ENCODE measurements around the gene OR4N2. TPM values are rescaled to one million over a fixed set of nuclear protein-coding genes. Genes with fewer than 3 reads are reported as not detected.
"Not testable (repeated sequence)": the region's sequence is repeated elsewhere in the genome, so short reads cannot be mapped to it uniquely, and the experiment has no call there.

OR4N2 gene
- total and polyA plus RNA-seq, 2 experiments from 2014 or later = not detected

DNA sequence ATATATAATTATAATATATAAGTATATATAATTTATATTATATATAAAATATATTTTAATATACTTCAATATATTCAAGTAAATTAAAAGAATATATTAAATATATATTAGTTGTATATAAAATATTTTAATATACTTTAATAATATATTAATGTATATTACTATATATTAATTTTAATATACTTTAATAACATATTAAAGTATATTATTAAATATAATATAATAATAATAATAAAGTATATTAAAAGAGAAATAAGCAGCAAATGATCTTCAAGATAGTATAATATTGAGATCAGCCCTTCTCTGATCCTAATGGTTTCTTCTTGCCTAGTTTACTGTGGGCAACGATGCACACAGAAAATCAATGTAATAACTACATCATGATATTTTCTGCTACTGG, 28.0 kb upstream of the OR4N2 start:
- H3K79me2 ChIP-seq = no peaks in the 10 kb centered on the region

GRCh38 chr14:19785848-19786247, 17.7 kb upstream of the OR4N2 start:
- H3K4me2 ChIP-seq; H3K4me1 ChIP-seq (ENCODE audit: insufficient read depth); DNase-seq (ENCODE audit: low spot score); H4K20me1 ChIP-seq (ENCODE audit: insufficient read depth, poor library complexity, severe bottlenecking); H3K27me3 ChIP-seq; H3K9me2 ChIP-seq (replicated peaks; ENCODE audit: insufficient read depth); H2AFZ ChIP-seq; H3K79me2 ChIP-seq; H3K27ac ChIP-seq; H3K36me3 ChIP-seq (replicated peaks; ENCODE audit: insufficient read depth, low read depth); H3K4me3 ChIP-seq: not testable (repeated sequence)
- WGBS (ENCODE audit: low lambda C conversion rate, missing lambda C conversion rate) = 79% methylated on average over 16 of the region's 16 CpGs
- peaks cover 17% of the 10 kb centered on the region for H3K9me3 ChIP-seq (ENCODE audit: low read depth)

More for the DNA sequence above, 28.0 kb upstream of the OR4N2 start:
- peaks cover 20% of the 10 kb centered on the region for H3K9me3 ChIP-seq (ENCODE audit: low read depth)
- H4K20me1 ChIP-seq (ENCODE audit: insufficient read depth, poor library complexity, severe bottlenecking) = no peaks in the 10 kb centered on the region
- DNase-seq (ENCODE audit: low spot score) = no peak
- H3K27me3 ChIP-seq = no peaks in the 10 kb centered on the region
- no peaks in the 10 kb centered on the region for H3K4me1 ChIP-seq (ENCODE audit: insufficient read depth)
- H2AFZ ChIP-seq = no peak overlapping the region
- H3K27ac ChIP-seq = no peak overlapping the region
- H3K4me3 ChIP-seq = no peak overlapping the region
- H3K9me2 ChIP-seq (replicated peaks; ENCODE audit: insufficient read depth) = no peaks in the 10 kb centered on the region
- WGBS (ENCODE audit: low lambda C conversion rate, missing lambda C conversion rate) = 81% methylated on average over 1 of the region's 1 CpG
- TF ChIP-seq EZH2phosphoT487 (IDR thresholded peaks at IDR 0.05; ENCODE audit: low read depth, severe bottlenecking, unreplicated experiment) (no peak), CTCF (IDR thresholded peaks at IDR 0.05; ENCODE audit: poor library complexity) (no peak), EZH2 (IDR thresholded peaks at IDR 0.05; ENCODE audit: borderline replicate concordance) (no peak)
- H3K4me2 ChIP-seq = no peak overlapping the region
- no peaks in the 10 kb centered on the region for H3K36me3 ChIP-seq (replicated peaks; ENCODE audit: insufficient read depth, low read depth)

DNA sequence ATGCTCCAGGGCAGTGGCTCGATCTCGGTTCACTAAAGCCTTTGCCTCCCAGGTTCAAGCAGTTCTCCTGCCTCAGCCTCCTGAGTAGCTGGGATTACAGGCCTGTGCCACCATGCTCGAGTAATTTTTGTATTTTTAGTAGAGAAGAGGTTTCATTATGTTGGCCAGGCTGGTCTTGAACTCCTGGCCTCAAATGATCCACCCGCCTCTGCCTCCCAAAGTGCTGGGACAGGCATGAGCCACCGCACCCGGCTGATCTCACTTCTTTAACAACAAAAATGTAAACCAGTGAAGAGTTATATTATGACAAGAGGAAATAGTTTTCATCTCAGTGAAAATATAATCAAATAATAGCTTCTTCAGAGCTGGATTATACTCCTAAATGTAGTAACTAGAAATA, 16.3 kb upstream of the OR4N2 start:
- not testable (repeated sequence) for H3K27ac ChIP-seq; H3K9me2 ChIP-seq (replicated peaks; ENCODE audit: insufficient read depth); H3K27me3 ChIP-seq; H3K79me2 ChIP-seq; H3K36me3 ChIP-seq (replicated peaks; ENCODE audit: insufficient read depth, low read depth); H2AFZ ChIP-seq; DNase-seq (ENCODE audit: low spot score); H3K4me2 ChIP-seq; H3K4me1 ChIP-seq (ENCODE audit: insufficient read depth); H3K4me3 ChIP-seq; H4K20me1 ChIP-seq (ENCODE audit: insufficient read depth, poor library complexity, severe bottlenecking)
- WGBS (ENCODE audit: low lambda C conversion rate, missing lambda C conversion rate) = 68% methylated on average over 6 of the region's 6 CpGs
- H3K9me3 ChIP-seq (ENCODE audit: low read depth) = peaks cover 19% of the 10 kb centered on the region

DNA sequence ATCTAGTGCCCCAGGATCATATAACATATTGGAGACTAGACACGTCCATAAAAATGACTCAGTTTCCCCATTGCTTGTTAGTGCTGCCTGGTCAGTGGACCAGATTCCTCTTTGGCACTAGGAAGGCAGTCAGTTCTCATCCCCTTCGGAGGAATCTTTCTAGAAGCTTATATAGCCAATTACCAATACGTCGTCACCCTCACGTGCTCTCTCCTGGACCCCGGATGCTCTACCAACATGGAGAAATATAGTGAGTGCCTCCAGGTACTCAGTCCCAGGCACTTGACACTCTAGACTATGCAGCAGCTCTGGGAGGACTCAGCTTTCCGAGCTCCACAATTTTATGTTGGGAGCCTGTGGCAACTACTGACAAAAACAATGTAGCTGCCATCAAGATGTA, 15.4 kb upstream of the OR4N2 start:
- not testable (repeated sequence) for H4K20me1 ChIP-seq (ENCODE audit: insufficient read depth, poor library complexity, severe bottlenecking); H3K4me1 ChIP-seq (ENCODE audit: insufficient read depth); H3K4me2 ChIP-seq; H3K79me2 ChIP-seq; H2AFZ ChIP-seq; H3K27ac ChIP-seq; H3K36me3 ChIP-seq (replicated peaks; ENCODE audit: insufficient read depth, low read depth); H3K27me3 ChIP-seq; H3K4me3 ChIP-seq; H3K9me2 ChIP-seq (replicated peaks; ENCODE audit: insufficient read depth); DNase-seq (ENCODE audit: low spot score)
- WGBS (ENCODE audit: low lambda C conversion rate, missing lambda C conversion rate) = 57% methylated on average over 7 of the region's 7 CpGs
- H3K9me3 ChIP-seq (ENCODE audit: low read depth) = peaks cover 27% of the 10 kb centered on the region

- not testable (repeated sequence) for H3K4me1 ChIP-seq (ENCODE audit: insufficient read depth); DNase-seq (ENCODE audit: low spot score); H3K4me2 ChIP-seq; H2AFZ ChIP-seq; H3K36me3 ChIP-seq (replicated peaks; ENCODE audit: insufficient read depth, low read depth); H3K79me2 ChIP-seq; H3K4me3 ChIP-seq; H4K20me1 ChIP-seq (ENCODE audit: insufficient read depth, poor library complexity, severe bottlenecking); H3K9me2 ChIP-seq (replicated peaks; ENCODE audit: insufficient read depth); H3K27ac ChIP-seq; H3K27me3 ChIP-seq
- 75% methylated on average over 10 of the region's 10 CpGs for WGBS (ENCODE audit: low lambda C conversion rate, missing lambda C conversion rate)
- peaks cover 15% of the 10 kb centered on the region for H3K9me3 ChIP-seq (ENCODE audit: low read depth)
Observed at GRCh38 chr14:19796520-19797108, 7.0 kb upstream of the OR4N2 start.

Data from hepatocyte (in vitro differentiated cells).